HG03342 (cell line): Measurements from ENCODE around the gene KRT81.
"Not testable (repeated sequence)": the region's sequence is repeated elsewhere in the genome, so short reads cannot be mapped to it uniquely, and the experiment has no call there.

Source experiments
- ATAC-seq: cut with Tn5 transposase; IDR thresholded peaks from one replicate; pipeline ENCODE4 v1.9.1; 2021; ENCODE audit warnings: mild to moderate bottlenecking, moderate library complexity; ENCODE audit not compliant: unreplicated experiment

KRT81 gene

GRCh38 chr12:52300796-52301691, 9.7 kb upstream of the KRT81 start:
- no peak for ATAC-seq

- ATAC-seq: no peak
These were observed 7.4 kb upstream of the KRT81 start for GRCh38 chr12:52298677-52299190.

DNA sequence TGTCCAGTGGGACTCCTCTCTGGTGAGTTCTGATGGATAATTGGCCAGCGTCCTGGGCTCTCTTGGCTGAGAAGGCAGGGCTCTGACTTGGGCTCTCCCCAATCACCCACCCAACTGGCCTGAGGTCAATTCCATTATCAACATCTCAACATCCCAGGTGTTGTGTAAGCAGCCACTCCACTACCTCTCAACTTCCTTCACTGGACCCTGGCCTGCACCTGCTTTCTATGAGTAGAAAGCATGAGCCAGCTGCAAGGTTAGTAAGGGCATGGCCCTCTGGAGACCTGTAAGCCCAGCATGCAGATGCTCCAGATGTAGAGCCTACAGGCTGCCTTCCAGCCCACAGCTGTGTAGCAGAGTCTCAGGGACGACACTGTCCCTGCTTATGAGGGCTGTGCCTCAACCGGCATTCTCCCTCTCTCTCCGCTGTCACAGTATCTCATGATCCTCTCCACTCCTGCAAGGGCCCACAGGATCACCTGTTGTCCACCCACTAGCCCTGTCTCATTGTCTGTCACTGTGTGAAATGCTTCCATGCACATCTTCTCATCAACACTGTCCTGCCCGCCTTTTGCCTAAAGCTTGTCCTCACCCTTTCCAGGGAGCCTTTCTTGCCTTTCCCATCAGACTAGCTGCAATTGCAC, 5.4 kb upstream of the KRT81 start:
- no peak for ATAC-seq

GRCh38 chr12:52295663-52296062, 4.3 kb upstream of the KRT81 start:
- ATAC-seq: no peak

- no peak for ATAC-seq
These were observed 3.5 kb upstream of the KRT81 start for GRCh38 chr12:52294803-52295202.

DNA sequence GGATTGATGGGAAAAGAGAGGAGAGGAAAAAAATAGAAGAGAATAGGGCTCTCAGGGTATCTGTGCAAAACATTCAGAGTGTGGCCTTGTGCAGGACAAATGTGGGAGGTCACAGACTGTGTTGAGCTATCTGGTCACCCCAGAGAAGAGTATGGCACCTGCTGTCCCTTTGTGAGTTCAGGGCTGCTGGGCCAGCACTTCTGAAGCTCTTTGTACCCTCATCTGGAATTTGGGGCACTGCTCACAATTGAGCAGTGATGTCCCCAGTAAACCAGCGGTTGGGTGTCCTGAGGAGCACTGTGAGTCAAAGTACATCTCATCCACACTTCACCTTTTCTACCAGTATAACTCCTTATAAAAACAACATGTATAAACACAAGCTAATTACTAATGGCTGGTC, 2.6 kb upstream of the KRT81 start:
- ATAC-seq: no peak

DNA sequence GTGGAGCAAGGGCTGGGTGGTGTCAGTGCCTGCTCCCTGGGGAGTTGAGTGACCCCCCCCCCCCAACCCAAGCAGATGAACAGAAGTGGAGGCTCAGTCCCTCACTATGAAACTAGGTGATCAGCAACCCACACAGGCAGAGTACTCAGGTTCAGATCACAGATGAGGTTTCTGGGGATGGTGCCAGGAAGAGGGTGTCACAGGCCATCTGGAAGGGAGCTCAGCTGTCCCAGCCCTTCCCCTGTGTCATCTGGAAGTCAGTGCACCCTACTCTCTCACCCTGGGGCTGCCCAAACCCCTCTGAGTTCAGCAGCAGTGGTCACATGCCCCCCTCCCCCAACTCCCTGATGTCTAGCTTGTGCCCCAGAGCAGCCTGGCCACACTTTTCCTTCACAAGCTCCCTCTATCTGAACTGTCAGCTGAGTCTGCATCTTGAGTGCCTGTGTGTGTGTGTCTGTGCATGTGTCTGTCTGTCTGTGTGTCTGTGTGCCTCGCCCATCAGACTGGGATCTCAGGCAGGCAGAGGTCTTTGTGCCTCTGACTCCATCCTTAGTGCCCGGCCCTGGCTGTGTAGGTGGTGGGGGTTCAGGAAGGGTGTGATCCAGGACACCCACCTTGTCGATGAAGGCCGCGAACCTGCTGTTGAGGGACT, 725 bp downstream of the KRT81 start:
- ATAC-seq: not testable (repeated sequence)

GRCh38 chr12:52287816-52288805, 3.2 kb downstream of the KRT81 start:
- ATAC-seq: not testable (repeated sequence)

- not testable (repeated sequence) for ATAC-seq
These were observed 4.2 kb downstream of the KRT81 start for GRCh38 chr12:52286857-52287785.

DNA sequence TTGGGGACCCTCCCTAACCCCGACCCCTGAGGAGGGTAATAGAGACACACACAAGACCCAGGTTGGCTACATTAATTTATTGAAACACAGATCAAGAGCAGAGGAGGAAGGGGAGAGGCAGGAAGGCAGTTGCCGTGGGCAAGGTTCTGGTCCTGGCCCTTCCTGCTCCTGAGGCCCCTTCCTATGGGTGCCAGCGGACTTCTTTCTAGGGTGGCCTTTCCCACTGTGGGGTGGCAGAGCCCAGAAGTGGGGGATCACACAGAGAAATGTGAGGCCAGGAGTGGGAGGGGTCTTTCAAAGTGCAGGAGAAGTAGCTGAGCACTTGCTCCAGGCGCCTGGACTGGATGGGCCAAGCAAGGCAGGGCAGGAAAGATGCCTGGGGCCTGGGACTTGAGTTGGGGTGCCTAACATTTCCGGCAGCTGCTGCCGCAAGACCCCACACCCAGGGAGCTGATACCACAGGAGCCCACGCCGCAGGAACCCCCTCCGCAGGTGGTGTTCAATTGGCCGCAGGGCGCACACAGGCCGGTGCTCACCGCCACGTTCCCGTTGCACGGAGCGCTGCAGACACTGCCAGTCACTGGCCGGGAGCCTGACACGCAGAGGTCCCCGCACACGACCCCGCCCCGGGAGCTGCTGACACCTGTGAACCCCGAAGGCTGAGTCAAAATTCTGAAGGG, 5.3 kb downstream of the KRT81 start:
- no peak for ATAC-seq

- ATAC-seq: no peak
These were observed 6.1 kb downstream of the KRT81 start for GRCh38 chr12:52285172-52285745.

GRCh38 chr12:52284562-52285171, 6.7 kb downstream of the KRT81 start:
- ATAC-seq: no peak

DNA sequence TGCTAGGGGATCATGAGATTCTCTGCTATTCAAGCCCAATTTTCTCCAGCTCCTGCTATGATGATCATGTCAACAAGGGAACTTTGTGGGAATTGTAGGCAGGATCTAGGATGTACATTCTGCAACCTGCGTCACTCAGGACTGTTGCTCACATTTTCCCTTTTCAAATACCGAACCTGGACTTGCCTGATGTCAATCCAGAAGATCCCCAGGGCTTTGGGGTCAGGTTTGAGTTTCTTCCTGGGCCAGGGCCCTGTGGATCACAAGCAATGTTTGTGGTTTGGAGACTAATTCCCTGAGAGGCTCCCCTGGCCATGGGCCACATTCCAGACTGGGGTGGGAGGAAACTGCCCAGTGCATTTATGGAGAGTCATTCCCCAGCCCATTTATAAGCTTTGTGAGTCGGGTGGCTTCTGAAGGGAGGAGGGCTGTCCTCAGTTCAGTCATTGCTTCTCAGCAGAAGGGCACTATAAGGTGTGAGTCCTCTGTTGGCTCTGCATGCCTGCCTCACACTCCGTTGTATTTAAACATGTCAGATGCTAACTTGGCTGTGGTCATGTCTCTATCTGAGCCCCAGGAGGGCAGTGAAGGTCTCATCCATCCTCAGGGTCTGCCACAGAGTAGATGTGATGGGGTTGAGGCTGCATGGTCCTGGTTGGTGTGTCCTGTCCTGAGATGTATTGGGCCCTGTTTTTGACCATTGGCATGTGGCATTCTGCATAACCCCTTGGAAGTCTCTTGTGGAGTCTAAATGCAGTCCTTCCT, 10.4 kb downstream of the KRT81 start:
- no peak for ATAC-seq

DNA sequence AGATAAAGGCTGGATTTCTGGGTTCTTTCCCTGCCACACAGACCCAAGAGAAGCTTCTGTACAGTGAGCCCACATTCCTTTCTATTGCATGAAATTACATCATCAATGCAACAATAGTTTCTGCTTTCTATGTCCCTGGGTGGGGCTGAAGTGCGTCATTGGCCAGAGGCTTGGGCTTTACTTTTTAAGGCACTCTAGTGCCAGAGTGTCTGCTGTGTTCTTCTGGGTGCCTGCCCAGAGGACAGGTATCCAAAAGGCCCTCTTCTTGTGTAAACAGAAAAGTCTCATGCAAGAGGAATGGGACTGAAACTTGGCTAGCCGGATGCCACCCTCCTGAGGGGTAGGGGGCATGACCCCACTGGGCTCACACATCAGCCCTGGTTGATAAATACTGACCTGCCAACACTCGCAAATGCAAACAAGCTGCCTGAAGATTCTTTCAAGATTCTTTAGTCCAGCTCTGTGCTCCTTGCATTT, 11.0 kb downstream of the KRT81 start:
- ATAC-seq: no peak

DNA sequence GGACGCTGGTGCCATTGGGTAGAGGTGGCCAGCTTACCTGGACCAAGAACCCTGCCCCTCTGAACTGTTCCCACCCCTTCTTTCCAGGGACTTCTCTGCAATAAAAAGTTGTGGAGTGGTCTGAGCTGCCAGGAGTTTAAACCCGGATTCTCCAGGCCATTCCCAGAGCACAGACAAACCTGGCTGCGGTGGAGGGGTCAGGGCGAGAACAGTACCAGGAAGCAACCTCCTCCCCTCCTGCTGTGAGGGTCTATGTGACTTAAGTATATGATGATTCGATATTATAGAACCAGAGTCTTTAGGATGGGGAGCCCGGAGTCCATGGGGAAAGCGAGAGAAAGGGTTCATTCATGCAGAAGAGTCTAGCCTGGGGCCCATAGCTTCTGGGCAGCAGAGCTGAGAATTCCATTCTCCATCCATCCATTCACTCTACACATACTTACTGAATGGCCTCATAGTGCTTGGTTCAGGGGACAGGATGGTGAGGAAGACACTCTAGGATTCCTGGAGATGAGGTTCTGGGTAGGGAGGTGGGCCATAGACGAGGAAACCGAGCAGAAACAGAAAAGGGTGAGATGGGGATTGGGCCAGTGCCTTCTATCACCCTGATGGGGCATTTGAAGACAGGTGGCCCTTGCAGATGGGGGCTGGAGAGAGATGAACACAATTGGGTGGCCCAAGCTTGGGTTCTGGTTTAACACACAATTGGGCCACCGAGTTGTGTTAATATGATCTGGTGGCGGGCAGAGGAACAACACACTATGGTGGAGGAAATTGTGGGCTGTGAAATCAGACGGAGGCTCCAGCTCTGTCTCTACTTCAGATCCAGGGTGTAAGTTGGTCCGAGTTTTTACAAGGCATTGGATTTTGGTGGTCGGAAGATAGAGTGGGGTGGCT, 11.7 kb downstream of the KRT81 start:
- no peak for ATAC-seq
